GM21528 (cell line): ENCODE data around the gene ZNF609.
"Not testable (repeated sequence)": the region's sequence is repeated elsewhere in the genome, so short reads cannot be mapped to it uniquely, and the experiment has no call there.

Experiments used
- ATAC-seq: cut with Tn5 transposase; IDR thresholded peaks from one replicate; pipeline ENCODE4 v1.9.1; 2021; ENCODE audit warnings: mild to moderate bottlenecking, moderate library complexity; ENCODE audit not compliant: unreplicated experiment, low FRiP score

Gene ZNF609

DNA sequence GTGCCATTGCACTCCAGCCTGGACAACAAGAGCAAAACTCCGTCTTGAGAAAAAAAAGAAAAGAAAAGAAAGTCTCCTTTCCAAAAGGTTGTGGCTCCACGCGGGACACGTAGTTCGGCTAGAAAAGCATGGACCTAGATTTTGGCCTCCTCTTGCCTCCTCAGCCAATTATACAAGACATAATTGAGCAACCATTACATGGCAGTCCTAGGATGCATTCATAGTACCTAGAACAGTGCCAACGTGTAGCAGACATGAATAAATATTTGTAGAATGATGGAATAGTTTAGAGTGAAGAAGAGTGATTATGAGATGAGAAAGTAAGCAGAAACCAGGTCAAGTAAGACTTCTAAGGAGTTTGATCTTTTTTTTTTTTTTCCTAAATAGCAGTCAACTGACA lies 112.5 kb downstream of the ZNF609 start:
- no peak for ATAC-seq

DNA sequence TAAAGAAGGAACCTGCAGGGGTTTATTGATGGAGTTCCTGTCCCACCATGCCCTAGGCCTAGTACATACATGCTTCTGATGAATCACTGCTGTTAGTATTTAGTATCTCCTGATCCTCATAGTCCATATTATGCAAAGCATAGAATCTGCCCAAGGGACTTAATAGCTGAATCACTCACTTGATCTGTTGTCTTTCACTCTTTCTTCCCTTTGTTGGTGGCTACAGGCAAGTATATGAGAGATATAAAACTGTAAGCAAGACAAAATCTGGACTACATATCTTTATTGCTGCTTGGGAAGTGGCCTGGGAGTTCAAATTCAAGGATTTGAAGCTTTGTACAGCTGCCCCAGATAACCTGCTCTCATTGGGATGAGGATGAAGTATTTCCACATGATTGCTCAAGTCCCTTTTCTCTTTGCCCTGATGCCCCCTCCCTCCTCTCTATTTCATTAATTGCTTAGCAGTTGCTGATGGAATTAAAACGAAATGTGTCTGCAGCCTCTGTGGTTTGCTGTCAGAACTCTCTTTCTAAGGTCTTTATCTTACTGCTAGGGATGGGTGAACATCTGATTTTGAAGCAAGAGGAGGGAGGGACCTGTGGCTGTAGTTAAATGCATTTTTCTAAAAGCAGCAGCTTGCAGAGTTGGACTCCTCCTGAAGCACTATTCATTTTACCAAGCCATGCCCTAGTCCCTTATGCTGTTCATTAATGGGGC lies 114.1 kb downstream of the ZNF609 start:
- ATAC-seq = no peak

DNA sequence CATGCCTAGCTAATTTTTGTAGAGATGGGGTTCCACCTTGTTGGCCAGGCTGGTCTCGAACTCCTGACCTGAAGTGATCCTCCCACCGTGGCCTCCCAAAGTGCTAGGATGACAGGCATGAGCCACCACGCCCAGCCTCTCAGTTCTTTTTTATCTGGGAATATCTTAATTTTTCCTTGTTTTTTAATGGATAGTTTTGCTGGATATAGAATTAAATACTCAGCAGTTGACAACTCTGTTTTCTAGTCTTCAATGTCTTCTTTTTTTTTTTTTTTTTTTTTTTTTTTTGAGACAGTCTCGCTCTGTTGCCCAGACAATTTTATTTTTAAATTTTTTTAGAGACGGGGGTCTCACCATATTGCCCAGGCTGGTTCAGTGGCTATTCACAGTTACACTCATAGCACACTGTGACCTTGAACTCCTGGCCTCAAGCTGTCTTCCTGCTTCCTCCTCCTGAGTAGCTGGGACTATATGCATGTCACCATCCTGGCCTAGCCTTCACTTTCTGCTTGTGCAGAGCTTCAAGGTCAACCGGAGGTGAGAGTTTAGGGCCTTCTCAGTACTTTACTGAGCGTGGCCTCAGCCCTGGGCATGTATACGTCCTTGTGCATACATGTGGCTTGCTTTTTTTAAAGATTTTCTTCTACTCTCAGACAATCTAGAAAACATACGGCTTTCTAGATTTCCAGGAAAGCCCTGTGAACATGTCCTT lies 120.5 kb downstream of the ZNF609 start:
- ATAC-seq = no peak

DNA sequence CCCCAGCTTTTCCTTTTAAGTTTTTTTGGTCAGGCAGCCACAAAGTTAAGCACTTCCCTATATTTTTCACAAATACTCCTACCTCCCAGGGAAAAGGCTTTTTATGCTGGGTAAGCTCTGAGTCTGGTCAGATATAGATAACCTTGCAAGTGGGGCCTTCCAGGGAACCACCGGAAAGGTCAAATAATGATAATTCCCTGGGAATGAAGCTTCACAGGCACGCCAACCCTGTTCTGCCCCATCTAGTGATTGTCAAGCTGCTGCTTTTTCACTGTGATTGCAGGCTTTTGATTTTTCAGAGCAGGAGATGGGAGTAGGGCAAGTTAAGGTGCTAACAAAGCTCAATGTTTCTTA lies 121.0 kb downstream of the ZNF609 start:
- ATAC-seq = no peak

DNA sequence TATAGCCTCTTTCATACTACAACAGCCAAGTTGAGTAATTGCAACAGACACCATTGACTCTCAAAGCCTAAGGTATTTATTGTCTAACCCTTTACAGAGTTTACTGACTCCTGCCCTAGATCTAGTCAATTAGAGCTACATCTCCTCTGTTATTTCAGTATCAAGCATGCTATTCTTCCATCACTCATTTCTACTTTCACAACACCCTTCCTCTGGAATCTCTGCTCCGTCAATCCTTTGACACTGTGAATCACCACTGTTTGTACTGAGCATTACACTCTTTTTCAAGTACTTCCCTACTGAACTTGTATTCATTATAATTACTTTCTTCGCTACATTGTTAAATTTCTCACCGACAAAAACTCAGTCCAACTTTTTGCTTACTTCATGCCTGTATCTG lies 121.8 kb downstream of the ZNF609 start:
- no peak for ATAC-seq

DNA sequence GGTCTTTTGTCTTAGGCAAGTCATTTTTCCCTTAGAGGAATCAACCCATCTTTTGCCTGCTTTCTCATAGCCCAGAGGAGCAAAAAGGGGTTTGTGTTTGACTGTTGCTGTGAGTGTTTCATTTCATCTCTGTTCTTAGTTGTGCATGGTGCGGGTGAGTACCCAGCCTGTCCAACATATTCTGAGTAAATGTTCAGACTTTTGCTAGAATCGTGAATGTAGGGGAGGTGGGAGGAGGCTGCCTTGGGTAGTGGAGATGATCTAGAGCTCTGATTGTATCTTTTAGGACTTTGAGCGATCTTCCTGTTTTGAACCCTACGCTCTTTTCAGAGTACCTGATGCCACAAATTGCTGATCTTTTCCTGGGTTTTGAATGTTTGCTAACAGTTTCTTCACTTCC lies 123.1 kb downstream of the ZNF609 start:
- ATAC-seq = no peak

DNA sequence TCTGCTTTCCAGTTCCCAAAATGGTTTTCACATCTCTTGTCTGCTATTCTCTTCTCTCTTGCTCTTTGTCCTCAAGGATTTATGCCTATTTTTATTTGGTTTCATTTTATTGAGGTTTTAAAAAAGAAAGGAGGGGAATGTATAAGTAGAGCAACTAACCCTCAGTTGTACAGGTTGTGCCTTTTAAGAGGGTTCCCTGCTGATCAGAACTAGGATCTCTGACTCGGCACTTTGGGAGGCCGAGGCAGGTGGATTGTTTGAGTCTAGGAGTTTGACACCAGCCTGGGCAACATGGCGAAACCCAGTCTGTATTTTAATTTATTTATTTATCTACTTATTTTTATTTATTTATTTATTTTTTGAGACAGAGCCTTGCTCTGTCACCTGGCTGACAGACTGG lies 123.6 kb downstream of the ZNF609 start:
- ATAC-seq = no peak

DNA sequence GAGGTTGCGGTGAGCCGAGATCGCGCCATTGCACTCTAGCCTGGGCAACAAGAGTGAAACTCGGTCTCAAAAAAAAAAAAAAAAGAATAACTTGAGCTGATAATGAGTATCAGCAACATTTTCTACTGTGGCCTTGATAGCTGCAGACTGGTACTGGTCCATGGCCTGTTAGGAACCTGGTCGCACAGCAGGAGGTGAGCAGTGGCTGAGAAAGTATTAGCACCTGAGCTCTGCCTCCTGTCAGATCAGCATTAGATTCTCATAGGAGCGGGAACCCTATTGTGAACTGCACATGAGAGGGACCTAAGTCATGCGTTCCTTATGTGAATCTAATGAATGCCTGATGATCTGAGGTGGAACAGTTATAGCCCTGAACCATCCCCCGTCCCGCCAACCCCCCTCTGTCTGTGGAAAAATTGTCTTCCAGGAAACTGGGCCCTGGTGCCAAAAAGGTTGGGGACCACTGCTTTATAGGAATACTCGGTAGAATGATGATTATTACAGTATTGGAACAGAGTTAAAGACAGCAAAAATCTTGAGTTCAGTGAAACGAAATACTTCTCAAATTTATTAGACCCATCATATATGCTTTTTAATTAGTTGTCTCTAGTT lies 126.0 kb downstream of the ZNF609 start:
- ATAC-seq = no peak

DNA sequence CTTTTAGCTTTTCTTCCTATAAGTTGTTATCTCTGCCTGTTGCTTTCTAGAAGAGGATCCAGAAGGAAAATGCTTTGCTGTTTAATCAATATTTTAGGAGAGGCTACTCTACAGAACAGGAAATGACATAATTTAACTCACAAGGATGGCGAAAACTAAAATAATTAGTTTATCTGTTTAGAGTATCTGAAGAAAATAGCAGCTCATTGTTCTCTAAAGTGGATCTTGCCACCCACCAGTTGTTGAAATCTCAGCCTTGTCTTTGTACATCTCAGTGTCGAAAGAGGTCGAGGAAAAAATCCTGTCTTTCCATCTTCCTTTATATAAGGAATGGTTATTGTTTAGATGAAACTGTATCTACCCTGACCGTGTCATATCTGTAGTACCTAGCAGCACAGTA lies 126.6 kb downstream of the ZNF609 start:
- no peak for ATAC-seq

DNA sequence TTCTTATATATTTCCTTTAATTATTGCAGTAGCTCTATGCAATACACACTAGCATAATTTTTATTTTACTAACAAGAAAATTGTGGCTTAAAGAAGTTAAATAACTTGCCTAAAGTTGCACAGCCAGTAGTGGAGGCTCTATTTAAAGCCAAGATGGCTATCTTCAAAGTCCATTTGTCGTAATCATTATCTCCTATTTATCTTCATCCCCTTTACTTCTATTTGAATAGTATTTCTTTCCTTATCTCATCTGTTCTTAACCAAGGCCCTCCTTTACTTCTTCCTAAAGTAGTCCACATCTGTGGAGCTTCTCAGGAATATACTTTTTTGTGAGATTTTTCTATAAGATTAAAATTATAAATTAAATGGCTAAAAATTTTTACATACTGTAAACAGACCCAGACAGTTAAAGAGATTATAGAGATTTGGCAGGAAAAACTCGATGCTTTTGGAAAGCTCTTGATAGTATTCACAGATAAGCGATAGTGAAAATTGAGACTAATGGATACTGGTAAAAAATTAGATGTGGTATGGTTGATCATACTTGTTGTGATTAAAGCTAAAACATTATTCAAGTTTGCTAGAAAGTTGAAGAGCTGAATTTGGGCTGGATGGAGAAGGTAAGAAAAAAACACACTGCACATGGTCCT lies 129.2 kb downstream of the ZNF609 start:
- ATAC-seq = no peak

DNA sequence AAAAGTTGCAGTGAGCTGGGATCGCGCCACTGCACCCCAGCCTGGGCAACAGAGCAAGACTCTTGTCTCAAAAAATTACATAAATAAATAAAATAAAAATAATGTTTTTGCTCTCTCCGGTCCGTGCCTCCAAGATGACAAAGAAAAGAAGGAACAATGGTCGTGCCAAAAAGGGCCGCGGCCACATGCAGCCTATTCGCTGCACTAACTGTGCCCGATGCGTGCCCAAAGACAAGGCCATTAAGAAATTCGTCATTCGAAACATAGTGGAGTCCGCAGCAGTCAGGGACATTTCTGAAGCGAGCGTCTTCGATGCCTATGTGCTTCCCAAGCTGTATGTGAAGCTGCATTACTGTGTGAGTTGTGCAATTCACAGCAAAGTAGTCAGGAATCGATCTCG lies 132.5 kb downstream of the ZNF609 start:
- ATAC-seq = not testable (repeated sequence)

DNA sequence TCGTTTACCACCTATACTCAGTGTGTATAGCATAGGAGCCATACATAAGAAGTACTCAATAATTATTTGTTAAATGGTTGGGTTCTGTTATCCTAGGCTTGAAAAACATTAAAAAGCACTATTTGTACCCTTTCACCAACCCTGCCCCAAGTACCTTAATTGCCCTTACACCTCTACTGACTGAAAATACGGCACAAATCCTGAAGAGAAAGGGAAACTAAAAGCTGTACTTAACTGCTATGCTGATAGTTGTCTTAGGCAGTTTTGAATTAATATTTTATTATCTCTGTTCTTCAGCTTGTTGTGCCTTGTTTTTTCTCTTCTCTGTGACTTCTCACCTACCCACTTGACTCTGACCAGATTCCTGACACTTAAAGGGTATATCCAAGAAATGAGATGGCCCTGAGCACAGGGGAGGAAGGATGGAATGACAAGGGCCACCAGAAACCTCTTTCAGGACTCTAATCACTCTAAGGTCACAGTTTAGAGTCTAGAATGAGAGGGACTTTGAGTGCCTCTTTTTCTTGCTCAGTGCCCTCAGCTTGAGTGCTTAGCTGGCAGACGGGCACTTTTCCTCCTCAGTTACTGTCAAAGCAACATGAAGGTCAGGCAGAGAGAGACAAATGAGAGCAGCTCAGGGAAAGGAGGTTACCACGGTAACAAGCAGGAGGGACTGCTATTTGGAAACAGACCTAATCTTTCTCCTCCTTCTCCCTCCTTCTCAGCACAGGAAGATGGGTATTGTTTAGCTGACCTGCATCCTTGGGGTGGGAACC lies 136.5 kb downstream of the ZNF609 start:
- no peak for ATAC-seq

DNA sequence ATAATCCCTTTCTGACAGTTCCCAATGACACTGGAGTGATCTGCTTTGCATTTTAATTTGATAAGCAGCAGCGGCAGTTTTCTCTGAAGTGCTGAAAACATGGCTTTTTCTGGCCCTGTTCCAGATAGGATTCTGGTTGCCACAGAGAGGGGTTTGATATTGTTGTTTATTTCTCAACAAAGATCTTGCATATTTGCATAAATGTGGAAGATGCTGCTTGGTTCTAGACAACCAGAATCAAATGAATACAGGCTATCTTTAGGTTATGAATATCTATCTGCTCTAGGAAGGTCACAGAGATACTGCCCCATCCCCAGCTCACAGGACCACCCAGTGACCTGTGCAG lies 137.1 kb downstream of the ZNF609 start:
- ATAC-seq = no peak

DNA sequence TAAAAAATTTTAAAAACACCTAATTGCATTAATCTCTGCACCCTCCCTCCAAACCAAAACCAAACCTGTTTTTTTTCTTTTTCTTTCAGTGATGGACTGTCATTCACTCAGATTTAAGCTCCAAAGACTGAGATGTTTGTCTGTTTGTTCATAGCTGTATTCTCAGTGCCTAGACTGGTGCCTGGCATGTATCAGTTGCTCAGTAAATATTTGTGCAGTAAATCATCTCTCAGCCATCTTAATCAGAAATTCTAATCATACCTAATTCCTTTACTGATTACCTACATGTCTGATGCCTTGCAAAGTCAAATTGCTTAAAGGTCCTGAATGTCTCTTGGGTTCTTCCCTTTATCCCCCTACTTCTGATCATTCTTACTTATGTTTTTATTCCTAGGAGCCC lies 138.8 kb downstream of the ZNF609 start:
- no peak for ATAC-seq

DNA sequence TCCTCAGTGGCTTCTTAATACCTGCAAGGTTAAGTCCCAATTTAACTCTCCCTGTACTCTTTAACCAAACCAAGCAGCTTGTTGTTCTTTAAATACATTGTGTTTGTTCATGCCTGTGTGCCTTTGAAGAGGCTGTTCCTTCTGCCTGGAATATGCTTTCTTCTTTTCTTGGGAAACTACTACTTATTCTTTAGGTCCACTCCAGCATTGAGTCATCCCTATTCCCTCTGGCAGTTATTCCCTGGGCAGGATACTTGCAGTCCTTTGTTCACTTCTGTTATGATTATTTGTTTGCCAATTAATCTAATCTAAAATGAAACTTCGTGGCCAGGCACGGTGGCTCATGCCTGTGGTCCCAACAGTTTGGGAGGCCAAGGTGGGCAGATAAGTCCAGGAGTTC lies 139.3 kb downstream of the ZNF609 start:
- ATAC-seq = no peak

DNA sequence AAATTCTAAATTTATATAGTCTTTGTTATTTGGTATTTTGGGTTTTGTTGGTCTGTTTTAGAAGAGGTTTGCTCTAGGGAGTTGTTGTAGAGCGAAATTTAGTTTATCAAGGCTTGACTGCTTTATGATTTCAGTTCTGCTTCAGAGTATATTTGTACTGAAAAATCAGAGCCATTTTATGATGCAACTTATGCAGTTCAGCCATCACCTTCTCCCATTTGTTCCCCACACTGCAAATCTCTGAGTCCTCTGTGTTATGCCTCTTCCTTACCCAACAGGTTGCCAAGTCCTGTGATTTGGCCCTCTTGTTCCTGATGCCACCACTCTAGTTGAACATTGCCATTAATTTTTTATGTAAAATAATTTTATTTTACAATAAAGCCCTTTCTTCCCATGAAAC lies 140.4 kb downstream of the ZNF609 start:
- ATAC-seq = no peak

DNA sequence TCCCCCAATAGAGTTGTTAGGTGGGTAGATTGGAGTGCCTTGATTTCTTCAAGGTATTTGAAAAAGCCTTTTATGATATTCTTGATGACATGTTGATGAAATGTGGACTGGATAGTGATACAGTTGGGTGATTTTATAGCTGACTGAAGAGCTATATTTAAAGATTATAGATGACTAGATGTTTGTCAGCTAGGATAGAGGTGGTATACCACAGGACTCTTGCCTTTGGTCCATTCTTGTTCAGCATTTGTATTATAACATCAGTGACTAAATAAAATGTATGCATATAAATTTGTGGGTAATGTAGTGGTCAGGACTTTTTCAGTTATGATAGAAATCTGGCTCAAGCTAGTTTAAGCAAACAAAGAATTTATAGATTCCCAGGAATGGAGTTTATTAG lies 143.9 kb downstream of the ZNF609 start:
- ATAC-seq = no peak

DNA sequence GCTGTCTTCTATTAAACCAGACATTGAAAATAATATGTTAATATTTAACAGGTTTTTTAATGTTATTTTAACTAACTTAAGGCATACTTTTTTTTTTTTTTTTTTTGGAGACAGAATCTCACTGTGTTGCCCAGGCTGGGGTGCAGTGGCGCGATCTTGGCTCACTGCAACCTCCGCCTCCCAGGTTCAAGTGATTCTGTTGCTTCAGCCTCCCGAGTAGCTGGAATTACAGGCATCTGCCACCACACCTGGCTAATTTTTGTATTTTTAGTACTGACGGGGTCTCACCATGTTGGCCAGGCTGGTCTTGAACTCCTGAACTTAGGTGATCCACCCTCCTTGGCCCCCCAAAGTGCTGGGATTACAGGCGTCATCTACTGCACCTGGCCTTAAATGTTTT lies 147.0 kb downstream of the ZNF609 start:
- not testable (repeated sequence) for ATAC-seq

DNA sequence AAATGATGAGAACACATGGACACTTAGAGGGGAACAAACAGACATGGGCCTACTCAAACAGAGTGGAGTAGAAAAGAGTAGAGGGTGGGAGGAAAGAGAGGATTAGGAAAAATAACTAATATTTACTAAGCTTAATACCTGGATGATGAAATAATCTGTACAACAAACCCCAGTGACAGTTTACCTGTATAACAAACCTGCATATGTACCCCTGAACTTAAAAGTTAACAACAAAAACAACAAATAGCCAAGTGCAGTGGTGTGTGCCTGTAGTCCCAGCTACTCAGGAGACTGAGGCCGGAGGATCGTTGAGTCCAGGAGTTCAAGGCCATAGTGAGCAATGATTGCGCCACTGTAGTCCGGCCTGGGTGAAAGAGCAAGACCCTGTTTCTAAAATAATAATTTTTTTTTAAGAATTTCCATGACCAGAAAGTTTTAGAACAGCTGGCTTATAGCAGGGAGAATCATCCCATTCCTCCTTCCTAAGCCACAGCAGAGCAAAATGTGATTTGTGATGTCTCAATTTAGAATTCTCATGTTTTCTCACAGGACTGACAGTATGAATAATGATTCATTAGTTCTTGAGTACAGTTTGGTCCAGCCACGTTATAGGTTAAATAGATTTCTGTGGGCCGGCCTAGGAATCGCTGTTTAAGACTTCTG lies 150.0 kb downstream of the ZNF609 start:
- ATAC-seq = no peak

DNA sequence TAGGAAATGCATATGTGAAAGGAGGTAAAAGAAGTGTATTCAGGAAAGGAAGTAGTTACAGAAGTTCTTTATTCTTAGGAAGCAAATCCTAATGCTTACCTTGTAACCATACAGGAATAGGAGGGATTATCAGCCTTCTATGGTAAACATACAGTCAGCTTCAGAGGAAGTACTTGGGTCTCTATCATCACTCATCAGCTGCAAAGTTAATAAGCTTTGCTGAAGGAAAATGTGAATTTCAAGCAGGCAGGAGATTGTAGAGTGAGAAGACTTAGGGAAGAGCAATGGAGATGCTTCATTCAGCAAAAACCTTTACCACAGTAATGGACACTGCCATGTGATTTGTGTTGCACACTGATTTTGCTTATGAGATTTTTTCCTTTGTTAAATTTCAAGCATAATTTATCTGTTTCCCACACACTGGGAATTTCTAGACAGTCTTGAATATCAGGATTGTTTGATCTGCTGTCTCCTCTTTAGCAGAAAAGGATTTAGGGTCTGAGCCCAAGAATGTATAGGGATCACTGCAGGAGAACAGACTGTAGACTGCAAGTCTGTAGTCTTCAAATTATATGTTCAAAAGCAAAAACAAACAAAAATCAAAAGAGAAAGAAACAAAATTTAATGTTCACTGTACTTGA lies 150.8 kb downstream of the ZNF609 start:
- ATAC-seq = no peak
